Thymus (tissue), 11 donors: ENCODE results near the gene ITPRID2. TPM values are rescaled to one million over a fixed set of nuclear protein-coding genes. Genes with fewer than 3 reads are reported as not detected.

Experiments used
- DNase-seq, 9 donors: peaks; one replicate each; pipeline ENCODE4 v3.0.0-alpha.2; 2013; ENCODE audit warnings: low spot score in 9 of 9, low read depth in 6 of 9, missing footprints in 1 of 9
- H3K27ac ChIP-seq, 2 donors: one replicate each; pipeline ENCODE4 v1.5.1; 2013; ENCODE audit warnings: control low read depth in 1 of 2, low read depth in 1 of 2, low read length in 1 of 2, mild to moderate bottlenecking in 1 of 2, moderate library complexity in 1 of 2
- H3K27me3 ChIP-seq, 2 donors: one replicate each; pipeline ENCODE4 v1.5.1; 2013; ENCODE audit warnings: low read length in 1 of 2; ENCODE audit not compliant: control insufficient read depth in 2 of 2, insufficient read depth in 1 of 2
- H3K36me3 ChIP-seq, 2 donors: one replicate each; pipeline ENCODE4 v1.5.1; 2013; ENCODE audit warnings: low read length in 1 of 2, mild to moderate bottlenecking in 1 of 2, moderate library complexity in 1 of 2; ENCODE audit not compliant: control insufficient read depth in 2 of 2, insufficient read depth in 2 of 2
- H3K4me1 ChIP-seq, 2 donors: one replicate each; pipeline ENCODE4 v1.5.1; 2013; ENCODE audit warnings: low read length in 2 of 2; ENCODE audit not compliant: control insufficient read depth in 2 of 2, insufficient read depth in 2 of 2
- H3K4me3 ChIP-seq, 2 donors: one replicate each; pipeline ENCODE4 v1.5.1; 2013; ENCODE audit warnings: low read length in 2 of 2, control low read depth in 1 of 2, mild to moderate bottlenecking in 1 of 2
- H3K9me3 ChIP-seq, 2 donors: one replicate each; pipeline ENCODE4 v1.5.1; 2013; ENCODE audit warnings: low read length in 1 of 2, mild to moderate bottlenecking in 1 of 2; ENCODE audit not compliant: control insufficient read depth in 2 of 2, insufficient read depth in 1 of 2
- WGBS: extraction: QIAGEN DNeasy Blood & Tissue Kit; methylation state at CpG from one replicate; pipeline ENCODE4 v1.1.7; 2013; 5-methylcytosine and 5-hydroxymethylcytosine counted together
- polyA plus RNA-seq: library from polyadenylated mRNA; stranded (reverse); fragments of 200-250 nt; gene quantifications from one replicate; pipeline ENCODE4 v1.2.3, GENCODE V29; 2013
- total RNA-seq: library from RNA; stranded (reverse); fragments of 120-200 nt; gene quantifications from one replicate; pipeline ENCODE4 v1.2.4, GENCODE V29; 2013
- donor health status: healthy.

The ITPRID2 gene
- total and polyA plus RNA-seq, 2 donors: 57.0 to 60.2 TPM

GRCh38 chr2:181887045-181887444 is 4.5 kb upstream of the ITPRID2 start:
- Histone ChIP-seq H3K4me3 (no peak overlapping the region), H3K27ac (no peak overlapping the region), H3K27me3 (no peaks in the 10 kb centered on the region), H3K9me3 (no peaks in the 10 kb centered on the region), H3K36me3 (no peaks in the 10 kb centered on the region), H3K4me1 (peaks cover 0 to 4% of the 10 kb centered on the region in 2 donors)
- 94% methylated on average over 2 of the region's 2 CpGs for WGBS
- DNase-seq: no peak

GRCh38 chr2:181889776-181890175 is 1.8 kb upstream of the ITPRID2 start:
- no peak for DNase-seq
- Histone ChIP-seq H3K36me3 (no peaks in the 10 kb centered on the region), H3K27me3 (no peaks in the 10 kb centered on the region), H3K9me3 (no peaks in the 10 kb centered on the region), H3K4me1 (peaks cover 0 to 7% of the 10 kb centered on the region in 2 donors), H3K4me3 (no peak overlapping the region), H3K27ac (no peak overlapping the region)

GRCh38 chr2:181890271-181890670 is 1.3 kb upstream of the ITPRID2 start:
- Histone ChIP-seq H3K27ac (no peak overlapping the region), H3K4me1 (peaks cover 0 to 7% of the 10 kb centered on the region in 2 donors), H3K4me3 (no peak overlapping the region), H3K36me3 (no peaks in the 10 kb centered on the region), H3K9me3 (no peaks in the 10 kb centered on the region), H3K27me3 (no peaks in the 10 kb centered on the region)
- WGBS: 95% methylated on average over 2 of the region's 2 CpGs
- DNase-seq: no peak

GRCh38 chr2:181891966-181892798 is 652 bp downstream of the ITPRID2 start:
- DNase-seq: peak in 8 of 9 donors; percentile 54 to 89 (median 66)
- H3K27me3 ChIP-seq: no peaks in the 10 kb centered on the region
- peak overlapping the region; percentile 84 to 92 for H3K4me3 ChIP-seq
- no peaks in the 10 kb centered on the region for H3K9me3 ChIP-seq
- peaks cover 0 to 9% of the 10 kb centered on the region in 2 donors for H3K4me1 ChIP-seq
- peak overlapping the region; percentile 88 to 89 for H3K27ac ChIP-seq
- H3K36me3 ChIP-seq: peaks cover 0 to 7% of the 10 kb centered on the region in 2 donors
- WGBS: under 1% methylated on average over 83 of the region's 83 CpGs

GRCh38 chr2:181892799-181893435 is 1.4 kb downstream of the ITPRID2 start:
- peak overlapping the region; percentile 88 to 89 for H3K27ac ChIP-seq
- peaks cover 0 to 10% of the 10 kb centered on the region in 2 donors for H3K36me3 ChIP-seq
- H3K4me1 ChIP-seq: peaks cover 0 to 9% of the 10 kb centered on the region in 2 donors
- 13% methylated on average over 10 of the region's 10 CpGs for WGBS
- DNase-seq: peak in 3 of 9 donors; percentile 48 to 75 (median 56)
- H3K9me3 ChIP-seq: no peaks in the 10 kb centered on the region
- peak overlapping the region; percentile 84 to 92 for H3K4me3 ChIP-seq
- no peaks in the 10 kb centered on the region for H3K27me3 ChIP-seq

- Histone ChIP-seq H3K4me1 (peaks cover 0 to 9% of the 10 kb centered on the region in 2 donors), H3K9me3 (no peaks in the 10 kb centered on the region), H3K4me3 (peak overlapping the region in 1 of 2 donors; percentile 21), H3K27ac (no peak overlapping the region), H3K36me3 (peaks cover 0 to 20% of the 10 kb centered on the region in 2 donors), H3K27me3 (no peaks in the 10 kb centered on the region)
- WGBS: 95% methylated on average over 3 of the region's 3 CpGs
- DNase-seq: peak in 1 of 9 donors; percentile 19
Observed at GRCh38 chr2:181894381-181894780, 2.9 kb downstream of the ITPRID2 start.

GRCh38 chr2:181895818-181896217 is 4.3 kb downstream of the ITPRID2 start:
- H3K4me3 ChIP-seq: no peak overlapping the region
- no peak for DNase-seq
- no peaks in the 10 kb centered on the region for H3K9me3 ChIP-seq
- H3K27me3 ChIP-seq: no peaks in the 10 kb centered on the region
- H3K36me3 ChIP-seq: peaks cover 3 to 35% of the 10 kb centered on the region in 2 donors
- H3K4me1 ChIP-seq: peaks cover 3 to 9% of the 10 kb centered on the region in 2 donors
- WGBS: 90% methylated on average over 1 of the region's 1 CpG
- H3K27ac ChIP-seq: no peak overlapping the region

- 94% methylated on average over 1 of the region's 1 CpG for WGBS
- Histone ChIP-seq H3K27me3 (no peaks in the 10 kb centered on the region), H3K36me3 (peaks cover 3 to 39% of the 10 kb centered on the region in 2 donors), H3K4me1 (peaks cover 3 to 7% of the 10 kb centered on the region in 2 donors), H3K4me3 (no peak overlapping the region), H3K27ac (no peak overlapping the region), H3K9me3 (no peaks in the 10 kb centered on the region)
- DNase-seq: no peak
Observed at GRCh38 chr2:181896286-181896685, 4.8 kb downstream of the ITPRID2 start.

GRCh38 chr2:181900007-181900651 is 8.6 kb downstream of the ITPRID2 start:
- 88% methylated on average over 3 of the region's 3 CpGs for WGBS
- no peak overlapping the region for H3K27ac ChIP-seq
- H3K9me3 ChIP-seq: no peaks in the 10 kb centered on the region
- H3K27me3 ChIP-seq: no peaks in the 10 kb centered on the region
- H3K4me3 ChIP-seq: no peak overlapping the region
- peaks cover 21 to 64% of the 10 kb centered on the region in 2 donors for H3K36me3 ChIP-seq
- peaks cover 3% of the 10 kb centered on the region in 2 donors for H3K4me1 ChIP-seq
- peak in 1 of 9 donors; percentile 28 for DNase-seq
